ENCODE results near the gene CMA1.

GRCh38 chr14:24534286-24534685 is 26.2 kb upstream of the CMA1 start:
- no peak for TF ChIP-seq POLR2AphosphoS5 (IDR thresholded peaks at IDR 0.05; ENCODE audit: low read depth, low read length)
- TF ChIP-seq TAF1 (IDR thresholded peaks at IDR 0.05; ENCODE audit: borderline replicate concordance, insufficient read depth, low read length) = no peak
- no peak for TF ChIP-seq SIN3A (IDR thresholded peaks at IDR 0.05; ENCODE audit: borderline replicate concordance, insufficient read depth, low read length)

Measured in PFSK-1 (cell line).